GM12873 (cell line): ENCODE results near the gene CCDC192.

ENCODE experiments used
- TF ChIP-seq, protein P1 (sequence below): IDR thresholded peaks from 2 replicates; pipeline ENCODE4 v1.5.1; 2012; ENCODE audit warnings: low read depth, mild to moderate bottlenecking, moderate library complexity, low read length, control low read depth; ENCODE audit not compliant: insufficient read depth; ENCODE audit errors: missing control alignments

The CCDC192 gene

DNA sequence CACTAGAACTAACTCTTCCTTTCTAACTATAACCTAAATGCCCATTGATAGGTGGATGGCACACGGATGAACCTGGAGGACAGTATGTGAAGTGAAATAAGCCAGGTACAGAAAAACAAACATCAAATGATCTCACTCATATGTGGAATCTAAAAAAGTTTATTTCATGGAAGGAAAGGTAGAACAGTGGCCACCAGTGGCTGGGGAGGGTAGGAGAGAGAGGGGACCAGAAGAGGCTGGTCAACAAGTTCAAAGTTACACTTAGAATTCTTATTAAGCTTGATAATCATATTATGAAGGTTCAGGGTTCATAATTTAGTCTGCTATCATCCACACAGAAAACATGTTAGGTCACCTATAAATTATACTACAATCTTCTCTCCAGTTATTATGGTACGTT, 272.8 kb downstream of the CCDC192 start:
- TF ChIP-seq, protein P1, sequence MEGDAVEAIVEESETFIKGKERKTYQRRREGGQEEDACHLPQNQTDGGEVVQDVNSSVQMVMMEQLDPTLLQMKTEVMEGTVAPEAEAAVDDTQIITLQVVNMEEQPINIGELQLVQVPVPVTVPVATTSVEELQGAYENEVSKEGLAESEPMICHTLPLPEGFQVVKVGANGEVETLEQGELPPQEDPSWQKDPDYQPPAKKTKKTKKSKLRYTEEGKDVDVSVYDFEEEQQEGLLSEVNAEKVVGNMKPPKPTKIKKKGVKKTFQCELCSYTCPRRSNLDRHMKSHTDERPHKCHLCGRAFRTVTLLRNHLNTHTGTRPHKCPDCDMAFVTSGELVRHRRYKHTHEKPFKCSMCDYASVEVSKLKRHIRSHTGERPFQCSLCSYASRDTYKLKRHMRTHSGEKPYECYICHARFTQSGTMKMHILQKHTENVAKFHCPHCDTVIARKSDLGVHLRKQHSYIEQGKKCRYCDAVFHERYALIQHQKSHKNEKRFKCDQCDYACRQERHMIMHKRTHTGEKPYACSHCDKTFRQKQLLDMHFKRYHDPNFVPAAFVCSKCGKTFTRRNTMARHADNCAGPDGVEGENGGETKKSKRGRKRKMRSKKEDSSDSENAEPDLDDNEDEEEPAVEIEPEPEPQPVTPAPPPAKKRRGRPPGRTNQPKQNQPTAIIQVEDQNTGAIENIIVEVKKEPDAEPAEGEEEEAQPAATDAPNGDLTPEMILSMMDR, result no peak

DNA sequence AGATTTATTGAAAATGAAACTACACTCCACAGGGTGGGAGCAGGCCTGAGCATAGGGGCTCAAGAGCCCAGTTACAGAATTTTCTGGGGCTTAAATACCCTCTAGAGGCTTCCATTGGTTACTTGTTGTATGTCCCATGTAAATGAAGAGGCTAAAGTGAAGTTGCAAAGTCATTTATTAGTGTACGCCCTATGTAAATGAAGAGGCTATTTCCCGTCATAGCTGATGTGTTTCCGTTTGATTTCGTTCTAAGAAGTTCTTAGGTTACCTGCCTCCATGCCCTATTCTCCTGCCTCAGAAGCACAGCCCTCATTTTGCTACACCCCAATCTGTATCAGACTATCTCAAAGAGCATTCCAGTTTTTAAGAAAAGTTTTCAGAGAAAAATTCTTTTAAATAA, 273.3 kb downstream of the CCDC192 start:
- TF ChIP-seq, protein P1, result no peak

DNA sequence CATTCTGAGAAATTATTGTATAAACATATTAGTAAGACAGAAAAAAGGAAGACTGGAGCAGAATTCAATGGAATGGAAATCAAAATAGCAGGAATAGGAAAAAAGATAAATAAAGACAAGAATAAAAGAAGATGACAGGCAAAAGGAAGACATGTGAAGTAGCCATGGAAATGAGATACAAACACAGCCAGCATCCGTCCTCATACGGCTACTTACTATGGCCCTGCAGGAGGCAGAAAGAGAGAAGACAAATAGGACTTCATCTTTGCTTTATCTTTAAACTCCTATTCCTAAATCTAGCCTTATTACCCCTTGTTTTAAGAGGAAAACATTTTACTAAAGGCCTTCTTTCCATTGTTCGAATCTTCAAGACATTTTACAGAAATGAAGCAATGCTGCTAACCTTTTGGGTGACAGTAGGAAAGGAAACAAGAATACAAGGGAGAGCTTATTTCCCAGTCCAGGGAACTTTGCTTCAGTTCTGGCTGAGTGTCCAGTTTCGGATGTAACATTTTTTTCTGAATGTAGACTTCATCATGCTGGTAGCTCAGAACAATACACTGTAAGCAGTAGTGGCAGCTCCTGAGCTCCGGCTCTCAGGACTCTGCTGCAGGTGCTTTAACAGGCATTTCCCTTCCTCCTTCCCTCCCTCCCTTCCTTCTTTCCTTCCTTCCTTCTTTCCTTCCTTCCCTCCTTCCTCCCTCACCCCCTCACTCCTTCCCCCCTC, 274.0 kb downstream of the CCDC192 start:
- TF ChIP-seq, protein P1, result no peak

DNA sequence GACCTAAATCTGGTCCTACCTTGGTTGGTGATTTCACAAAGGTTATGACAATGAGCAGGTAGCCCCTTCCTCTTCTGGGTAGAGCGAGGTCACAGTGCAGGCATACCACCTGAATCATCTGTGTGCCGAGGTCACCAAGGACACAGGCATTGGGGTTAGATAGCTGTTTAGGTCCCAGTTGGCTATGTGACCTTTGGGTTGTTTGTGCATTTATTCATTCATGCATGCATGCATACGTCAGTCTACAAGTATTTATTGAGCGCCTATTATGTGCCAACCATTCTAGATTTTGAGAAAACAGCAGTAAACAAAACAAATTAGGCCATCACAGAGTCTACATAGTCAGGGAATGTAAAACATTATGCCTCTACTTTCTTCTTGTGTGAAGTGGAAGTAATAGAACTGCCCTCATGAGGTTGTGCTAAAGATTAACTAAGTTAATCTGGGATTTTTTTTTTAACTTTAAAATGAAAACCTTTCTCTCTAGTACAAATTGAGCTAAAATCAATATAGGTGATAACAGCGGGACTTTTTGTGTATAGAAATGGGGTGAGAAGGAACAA, 275.6 kb downstream of the CCDC192 start:
- TF ChIP-seq, protein P1, result no peak

DNA sequence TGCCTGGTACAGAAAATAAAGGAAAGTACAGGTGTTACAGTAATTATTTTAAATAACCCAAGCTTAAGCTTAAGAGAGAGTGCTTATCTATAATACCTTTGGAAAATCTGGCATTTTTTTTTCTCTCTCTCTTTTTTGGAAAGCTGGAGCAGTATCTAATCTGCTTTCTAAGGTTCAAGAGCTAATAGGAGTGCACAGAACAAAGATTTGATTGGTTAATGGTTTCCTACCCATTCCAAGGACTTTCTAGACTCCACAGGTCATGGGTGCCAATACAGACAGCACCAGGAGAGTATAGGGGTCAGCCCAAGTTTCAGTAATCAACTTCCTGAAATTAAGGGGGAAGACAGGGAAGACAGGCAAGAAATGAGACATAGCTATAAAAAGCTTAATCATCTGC, 276.3 kb downstream of the CCDC192 start:
- TF ChIP-seq, protein P1, result no peak

DNA sequence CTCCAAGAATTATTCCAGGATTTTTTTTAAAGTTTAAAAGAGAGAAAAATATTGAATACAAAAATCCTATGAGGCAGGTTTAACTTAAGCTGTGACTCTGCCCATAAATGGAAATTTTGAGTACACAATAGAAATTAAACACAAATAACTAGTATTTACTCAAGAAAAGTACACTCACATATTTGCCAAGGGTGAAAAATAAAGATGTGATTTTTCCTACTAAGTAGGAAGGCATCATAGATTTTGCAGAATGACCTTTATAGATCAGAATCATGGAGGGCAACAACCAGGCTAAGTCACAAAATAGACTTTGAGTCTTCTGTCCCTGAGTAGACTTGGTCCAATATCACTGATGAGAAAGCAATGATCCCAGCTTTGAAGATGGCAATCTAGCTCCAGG, 277.7 kb downstream of the CCDC192 start:
- TF ChIP-seq, protein P1, result no peak

DNA sequence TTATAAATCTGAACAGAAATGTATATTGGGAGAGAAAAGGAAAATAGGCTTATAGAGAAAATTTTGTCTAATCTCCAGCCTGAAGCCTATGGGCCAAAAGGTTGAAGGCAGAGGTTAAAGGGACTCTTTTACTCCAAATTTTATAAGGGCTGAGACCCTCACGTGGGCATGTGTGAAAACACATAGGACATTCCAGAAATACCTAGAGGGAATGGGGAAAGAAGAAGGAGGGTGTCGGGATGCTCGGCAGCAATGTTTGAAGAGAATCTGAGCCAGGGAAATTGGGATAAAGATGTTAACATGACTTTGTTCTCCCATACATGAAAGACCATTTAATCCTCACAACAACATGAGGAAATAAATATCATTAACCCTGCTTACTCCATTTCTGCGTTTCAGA, 278.3 kb downstream of the CCDC192 start:
- TF ChIP-seq, protein P1, result no peak
